NCI-H2227 treated with DMSO at 0.1 percent for 48 hours (cell line): ENCODE measurements around the gene SLCO1B3.

Source experiments
- DNase-seq: peaks from one replicate; lab custom pipeline; 2025; lab: John Stamatoyannopoulos, UW

The SLCO1B3 gene

DNA sequence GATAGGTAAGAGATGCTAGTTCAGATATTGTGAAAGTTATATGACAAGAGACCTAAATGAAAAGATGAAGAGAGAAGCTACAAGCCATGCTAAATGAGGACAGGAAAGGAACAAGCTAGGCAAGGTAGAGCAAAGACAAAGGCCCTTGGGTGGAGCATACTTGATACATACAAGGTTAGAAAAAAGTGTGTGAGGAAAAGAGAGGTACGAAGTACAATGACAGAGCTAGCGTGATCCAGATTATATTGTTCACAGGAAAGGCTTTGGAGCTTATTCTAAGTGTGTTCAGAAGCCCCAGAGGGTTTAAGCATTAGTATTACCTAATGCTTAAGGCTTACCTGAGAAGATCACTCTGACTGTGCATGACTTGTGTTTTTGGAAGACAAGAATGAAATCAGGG is 75.0 kb downstream of the SLCO1B3 start:
- DNase-seq = no peak

DNA sequence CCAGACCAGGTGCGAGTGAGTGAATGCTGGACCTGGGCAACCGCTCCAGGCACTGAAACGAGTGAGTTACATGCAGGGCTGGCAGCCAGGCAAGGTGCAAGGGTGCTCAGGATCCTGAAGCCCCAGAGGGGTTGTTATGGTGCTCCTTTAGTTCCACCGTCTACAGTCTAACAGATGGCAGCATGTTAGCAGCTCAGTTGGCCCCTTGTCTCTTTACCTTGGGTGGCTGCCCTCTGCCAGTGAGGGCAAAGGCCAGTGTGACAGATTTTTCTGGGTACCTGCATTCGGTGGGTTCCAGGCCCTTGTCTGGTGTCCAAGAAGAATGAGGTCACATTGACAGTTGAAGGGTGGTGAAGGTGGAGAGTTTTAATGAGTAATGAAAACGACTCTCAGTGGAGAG is 106.8 kb downstream of the SLCO1B3 start:
- no peak for DNase-seq

DNA sequence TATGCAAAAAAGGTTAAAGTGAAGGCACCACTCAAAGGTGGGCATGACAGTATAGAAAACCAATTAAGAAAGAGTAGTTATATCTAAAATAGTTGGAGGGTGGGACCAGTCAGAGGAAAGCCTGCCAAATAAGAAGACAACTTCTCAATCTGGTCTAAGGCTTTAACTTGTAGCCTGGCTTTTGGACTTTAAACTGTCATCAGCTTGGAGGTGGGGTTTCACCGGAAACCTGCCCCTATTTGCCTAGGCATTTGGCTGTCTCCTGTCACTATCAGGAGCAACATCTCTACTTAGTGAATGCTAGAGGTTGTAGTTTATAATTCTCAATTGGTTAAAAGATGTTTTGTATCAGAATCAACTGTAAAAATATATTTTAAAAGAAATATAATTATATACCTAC is 107.3 kb downstream of the SLCO1B3 start:
- no peak for DNase-seq

DNA sequence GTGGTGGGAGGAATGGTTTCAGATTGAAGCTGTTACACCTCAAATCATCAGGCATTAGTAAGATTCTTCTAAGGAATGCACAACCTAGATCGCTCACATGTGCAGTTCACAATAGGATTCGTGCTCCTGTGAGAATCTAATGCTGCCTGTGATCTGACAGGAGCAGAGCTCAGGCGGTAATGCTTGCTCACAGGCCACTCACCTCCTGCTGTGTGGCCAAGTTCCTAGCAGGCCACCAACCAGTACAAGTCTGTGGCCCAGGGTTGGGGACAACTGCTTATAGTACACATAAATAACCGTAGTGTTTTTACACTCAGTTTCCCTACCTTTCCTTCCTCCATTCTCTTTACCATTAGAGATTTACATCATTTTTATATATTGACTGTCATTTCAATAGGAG is 121.4 kb downstream of the SLCO1B3 start:
- no peak for DNase-seq

DNA sequence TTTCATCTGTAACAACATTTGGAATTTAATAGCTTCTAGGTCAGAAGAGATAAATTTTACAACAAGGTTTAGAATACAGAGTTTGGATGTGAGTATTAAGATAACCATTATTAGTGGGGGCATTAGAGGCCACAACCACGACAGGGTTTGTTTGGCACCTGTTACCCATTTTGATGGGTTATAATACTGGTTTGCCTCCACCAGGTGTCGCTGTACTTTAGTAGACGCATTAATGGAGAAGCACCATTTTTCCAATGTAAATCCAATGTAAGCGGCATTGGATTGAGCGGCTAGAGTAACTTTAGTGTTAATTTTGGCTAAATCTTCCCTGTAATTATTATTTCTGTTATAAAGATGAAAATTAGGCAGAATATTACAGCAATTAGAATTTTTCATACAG is 136.2 kb downstream of the SLCO1B3 start:
- no peak for DNase-seq

DNA sequence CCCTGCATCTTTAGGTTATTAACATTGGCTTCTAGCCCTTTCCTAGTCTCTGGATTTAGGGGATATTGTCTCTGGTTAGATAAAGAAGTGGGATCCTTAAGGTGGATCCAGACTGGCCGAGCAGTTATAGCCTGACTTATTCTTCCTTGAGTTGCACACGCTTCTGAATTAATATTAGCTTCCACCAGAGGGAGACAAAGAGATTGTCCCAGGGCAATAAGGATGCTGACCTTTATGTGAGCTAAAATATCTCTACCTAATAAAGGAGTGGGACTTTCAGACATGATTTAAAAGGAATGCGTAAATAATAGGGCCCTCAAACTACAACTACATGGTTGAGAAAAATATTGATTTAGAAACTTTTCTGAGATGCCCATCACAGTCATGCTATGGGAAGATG is 139.7 kb downstream of the SLCO1B3 start:
- DNase-seq = no peak

DNA sequence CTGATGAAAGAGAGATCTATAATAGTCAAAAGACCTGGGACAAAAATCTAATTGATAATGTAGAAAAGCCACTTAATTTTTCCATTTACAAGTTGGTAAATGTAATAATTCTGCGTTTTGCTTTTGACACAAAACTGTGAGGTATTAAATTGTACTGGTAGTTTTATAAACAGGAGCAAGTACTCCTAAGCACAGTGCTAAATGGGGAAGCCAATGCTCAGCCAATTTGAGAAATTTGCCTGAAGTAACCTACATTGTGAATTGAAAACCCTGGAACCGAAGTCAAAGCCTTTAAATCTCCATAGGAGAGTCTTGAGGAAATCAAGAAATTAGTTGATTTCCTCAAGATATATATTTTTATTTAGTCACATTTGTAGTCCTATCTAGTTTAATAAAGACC is 152.8 kb downstream of the SLCO1B3 start:
- DNase-seq = no peak

DNA sequence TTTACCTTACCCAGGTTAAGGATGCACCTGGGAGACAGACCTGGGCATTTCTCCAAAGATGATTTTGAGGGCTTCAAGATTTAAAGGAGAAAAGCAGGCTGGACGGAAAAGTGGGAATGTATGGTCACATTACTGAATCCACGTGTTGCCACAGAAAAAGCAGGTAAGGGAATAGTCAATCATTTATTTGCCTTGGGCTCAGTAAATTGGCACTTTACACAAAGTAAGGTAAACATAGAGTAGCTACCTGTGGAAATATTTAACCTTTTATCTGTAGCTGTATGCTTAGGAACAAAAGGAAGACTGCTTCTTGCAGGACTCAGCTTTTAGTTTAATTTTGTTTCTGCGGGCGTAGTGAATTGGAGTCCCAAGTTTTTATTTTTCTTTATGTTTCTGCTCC is 153.3 kb downstream of the SLCO1B3 start:
- DNase-seq = no peak
